Measurements from ENCODE around the gene C1QTNF12. TPM values are rescaled to one million over a fixed set of nuclear protein-coding genes. Genes with fewer than 3 reads are reported as not detected.

The C1QTNF12 gene, protein sequence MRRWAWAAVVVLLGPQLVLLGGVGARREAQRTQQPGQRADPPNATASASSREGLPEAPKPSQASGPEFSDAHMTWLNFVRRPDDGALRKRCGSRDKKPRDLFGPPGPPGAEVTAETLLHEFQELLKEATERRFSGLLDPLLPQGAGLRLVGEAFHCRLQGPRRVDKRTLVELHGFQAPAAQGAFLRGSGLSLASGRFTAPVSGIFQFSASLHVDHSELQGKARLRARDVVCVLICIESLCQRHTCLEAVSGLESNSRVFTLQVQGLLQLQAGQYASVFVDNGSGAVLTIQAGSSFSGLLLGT
- total RNA-seq, result not detected

DNA sequence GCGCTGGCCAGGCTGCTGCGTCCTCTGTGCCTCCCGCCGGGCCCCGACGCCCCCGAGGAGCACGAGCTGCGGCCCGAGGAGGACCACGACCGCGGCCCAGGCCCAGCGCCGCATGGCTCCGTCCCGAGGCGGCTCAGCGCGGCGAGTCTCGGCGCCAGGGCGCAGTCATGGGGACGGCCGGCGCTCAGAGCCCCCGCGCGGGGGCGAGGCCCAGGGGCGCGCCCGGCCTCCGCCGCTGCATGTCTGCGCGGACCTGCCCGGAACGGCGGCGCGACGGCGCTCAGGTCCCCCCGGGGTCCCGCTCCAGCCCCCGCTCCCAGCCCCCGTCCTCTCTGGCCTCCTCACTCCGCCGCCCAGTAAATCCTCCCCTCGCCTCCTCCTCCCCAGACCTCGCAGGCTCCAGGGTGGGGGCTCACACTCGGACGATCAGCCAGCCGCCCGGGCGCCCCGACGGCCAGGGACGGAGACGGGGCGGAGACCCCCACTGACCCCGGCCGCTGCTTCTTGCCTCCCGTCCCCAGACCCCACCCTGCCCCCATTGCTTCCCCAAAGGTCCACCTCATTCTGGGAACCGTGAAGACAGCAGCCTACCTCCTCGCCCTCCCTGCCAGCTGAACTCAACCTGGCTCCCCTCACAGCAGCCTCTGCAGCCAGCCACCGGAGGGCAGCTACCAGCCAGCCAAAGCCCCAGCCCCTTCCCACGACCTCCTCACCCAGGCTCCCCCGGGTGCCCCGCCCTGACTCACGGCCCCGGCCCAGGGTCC is at the start of gene C1QTNF12:
C1QTNF12 (minus strand) TSS at position 146 of the 764 bp plus-strand sequence; CDS start at position 114, 32 bp downstream.
- no peaks in the 10 kb centered on the region for H3K36me3 ChIP-seq
- H3K4me3 ChIP-seq, result no peak within 1 kb of the TSS
- H3K27me3 ChIP-seq, result no peaks in the 10 kb centered on the region
- no peak for DNase-seq (ENCODE audit: low spot score in 2 of 2)
- H3K9me3 ChIP-seq, result no peaks in the 10 kb centered on the region
- H3K4me1 ChIP-seq, result peaks cover 0 to 3% of the 10 kb centered on the region in 2 donors
- H3K27ac ChIP-seq, result no peak within 1 kb of the TSS
- intact Hi-C loops (cut with DNase I), result no loop called here
- TF ChIP-seq, protein P1, sequence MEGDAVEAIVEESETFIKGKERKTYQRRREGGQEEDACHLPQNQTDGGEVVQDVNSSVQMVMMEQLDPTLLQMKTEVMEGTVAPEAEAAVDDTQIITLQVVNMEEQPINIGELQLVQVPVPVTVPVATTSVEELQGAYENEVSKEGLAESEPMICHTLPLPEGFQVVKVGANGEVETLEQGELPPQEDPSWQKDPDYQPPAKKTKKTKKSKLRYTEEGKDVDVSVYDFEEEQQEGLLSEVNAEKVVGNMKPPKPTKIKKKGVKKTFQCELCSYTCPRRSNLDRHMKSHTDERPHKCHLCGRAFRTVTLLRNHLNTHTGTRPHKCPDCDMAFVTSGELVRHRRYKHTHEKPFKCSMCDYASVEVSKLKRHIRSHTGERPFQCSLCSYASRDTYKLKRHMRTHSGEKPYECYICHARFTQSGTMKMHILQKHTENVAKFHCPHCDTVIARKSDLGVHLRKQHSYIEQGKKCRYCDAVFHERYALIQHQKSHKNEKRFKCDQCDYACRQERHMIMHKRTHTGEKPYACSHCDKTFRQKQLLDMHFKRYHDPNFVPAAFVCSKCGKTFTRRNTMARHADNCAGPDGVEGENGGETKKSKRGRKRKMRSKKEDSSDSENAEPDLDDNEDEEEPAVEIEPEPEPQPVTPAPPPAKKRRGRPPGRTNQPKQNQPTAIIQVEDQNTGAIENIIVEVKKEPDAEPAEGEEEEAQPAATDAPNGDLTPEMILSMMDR (IDR thresholded peaks at IDR 0.05), result no peak

- no peak for DNase-seq (ENCODE audit: low spot score in 2 of 2)
- H3K27ac ChIP-seq, result no peak overlapping the region
Observed at GRCh38 chr1:1295154-1295923, 48.8 kb upstream of the C1QTNF12 start.

DNA sequence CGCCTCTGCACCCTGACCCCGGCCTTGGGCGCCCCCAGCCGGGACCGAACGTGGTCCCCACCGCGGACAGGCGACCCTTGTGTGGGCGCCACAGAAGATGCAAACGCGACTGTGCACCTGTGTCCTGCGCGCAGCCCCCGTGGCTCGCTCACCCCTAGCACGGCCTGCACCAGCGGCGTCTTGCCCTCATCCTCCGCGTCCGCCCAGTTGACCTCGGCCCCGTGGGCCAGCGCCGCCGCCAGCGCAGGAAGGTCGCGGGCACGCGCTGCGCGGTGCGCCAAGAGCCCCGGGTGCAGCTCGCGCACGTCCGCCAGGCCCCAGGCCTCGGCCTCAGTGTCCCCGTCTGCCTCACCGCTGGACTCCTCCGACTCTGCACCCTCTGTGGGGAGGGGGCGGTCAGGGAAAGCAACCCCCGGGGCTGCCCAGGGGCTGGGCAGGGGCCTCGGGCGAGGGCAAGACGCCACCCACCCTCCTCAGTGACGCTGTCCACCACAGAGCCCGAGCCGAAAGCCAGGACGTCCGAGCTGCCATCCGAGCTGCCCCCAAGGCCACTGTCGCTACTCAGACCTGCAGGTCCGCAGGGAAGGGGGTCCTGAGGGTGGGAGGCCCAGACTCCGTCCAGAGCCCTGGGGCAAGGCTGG is 47.8 kb upstream of the C1QTNF12 start:
- Histone ChIP-seq H3K4me1 (peaks cover 3 to 4% of the 10 kb centered on the region in 2 donors), H3K27ac (no peak overlapping the region), H3K9me3 (no peaks in the 10 kb centered on the region), H3K27me3 (no peaks in the 10 kb centered on the region), H3K4me3 (no peak overlapping the region), H3K36me3 (peaks cover 4 to 28% of the 10 kb centered on the region in 2 donors)
- intact Hi-C loops (cut with DNase I), result loop anchor here (5.0 kb wide), 1 partner anchor 177 kb away; the partner anchor contains the start of gene C1orf159
- TF ChIP-seq, protein P1 (IDR thresholded peaks at IDR 0.05), result no peak
- DNase-seq (ENCODE audit: low spot score in 2 of 2), result no peak

More at GRCh38 chr1:1295154-1295923, 48.8 kb upstream of the C1QTNF12 start:
- H3K27me3 ChIP-seq, result no peaks in the 10 kb centered on the region
- H3K36me3 ChIP-seq, result peaks cover 4 to 28% of the 10 kb centered on the region in 2 donors
- intact Hi-C loops (cut with DNase I), result no loop called here
- TF ChIP-seq, protein P1 (IDR thresholded peaks at IDR 0.05), result no peak
- no peak overlapping the region for H3K4me3 ChIP-seq
- H3K4me1 ChIP-seq, result peaks cover 3 to 4% of the 10 kb centered on the region in 2 donors
- H3K9me3 ChIP-seq, result no peaks in the 10 kb centered on the region

DNA sequence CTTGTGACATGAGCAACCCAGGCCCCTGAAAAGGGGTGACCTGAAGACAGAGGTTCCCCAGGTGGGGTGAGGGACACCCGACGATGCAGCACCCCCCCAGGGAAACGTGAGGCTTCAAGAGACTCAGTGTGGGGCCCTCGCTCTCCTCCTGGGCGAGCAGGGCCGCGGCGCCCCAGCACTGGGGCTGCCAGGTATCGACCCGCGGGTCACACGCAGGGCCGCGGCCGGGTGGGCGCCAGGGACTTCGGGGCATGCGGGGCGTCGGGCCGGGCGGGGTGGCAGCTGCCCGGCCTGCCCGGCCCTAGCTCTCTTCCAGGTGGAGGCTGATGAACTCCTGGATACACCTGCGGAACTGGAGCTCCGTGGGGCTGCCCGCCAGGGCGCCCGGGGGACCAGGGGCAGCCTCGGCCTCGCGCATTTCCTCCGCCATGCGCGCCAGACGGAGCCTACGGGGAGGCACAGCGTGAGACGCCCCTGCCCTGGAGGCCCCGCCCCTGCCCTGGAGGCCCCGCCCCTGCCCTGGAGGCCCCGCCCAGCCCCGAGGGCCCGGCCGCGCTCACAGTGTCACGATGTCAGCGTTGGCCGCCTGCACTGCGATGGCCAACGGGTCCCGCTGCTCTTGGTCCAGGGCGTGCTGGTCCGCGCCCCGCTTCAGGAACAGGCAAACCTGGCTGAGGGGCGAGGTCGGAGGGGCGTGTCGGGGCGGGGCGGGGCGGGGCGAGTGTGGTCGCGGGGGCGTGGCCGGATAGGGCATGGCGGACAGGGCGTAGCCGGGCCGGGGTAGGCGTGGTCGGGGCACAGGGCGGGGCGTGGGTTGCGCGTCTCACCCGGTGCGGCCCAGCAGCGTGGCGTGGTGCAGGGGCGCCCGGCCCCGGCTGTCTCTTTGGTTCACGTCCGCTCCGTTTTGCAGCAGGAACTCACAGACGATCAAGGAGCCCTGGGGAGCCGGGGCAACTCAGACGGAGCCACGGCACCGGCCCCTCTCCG is 47.0 kb upstream of the C1QTNF12 start:
- Histone ChIP-seq H3K4me1 (peaks cover 3 to 4% of the 10 kb centered on the region in 2 donors), H3K9me3 (no peaks in the 10 kb centered on the region), H3K36me3 (peaks cover 4 to 28% of the 10 kb centered on the region in 2 donors), H3K27me3 (no peaks in the 10 kb centered on the region), H3K4me3 (no peak overlapping the region), H3K27ac (no peak overlapping the region)
- DNase-seq (ENCODE audit: low spot score in 2 of 2), result no peak
- intact Hi-C loops (cut with DNase I), result loop anchor here (5.0 kb wide), 1 partner anchor 176 kb away; the partner anchor contains the start of gene C1orf159
- TF ChIP-seq, protein P1 (IDR thresholded peaks at IDR 0.05), result no peak

Data from ascending aorta (tissue), 2 donors.